ENCODE measurements around the gene ASPHD2.
"Not testable (repeated sequence)": the region's sequence is repeated elsewhere in the genome, so short reads cannot be mapped to it uniquely, and the experiment has no call there.

ASPHD2 gene

DNA sequence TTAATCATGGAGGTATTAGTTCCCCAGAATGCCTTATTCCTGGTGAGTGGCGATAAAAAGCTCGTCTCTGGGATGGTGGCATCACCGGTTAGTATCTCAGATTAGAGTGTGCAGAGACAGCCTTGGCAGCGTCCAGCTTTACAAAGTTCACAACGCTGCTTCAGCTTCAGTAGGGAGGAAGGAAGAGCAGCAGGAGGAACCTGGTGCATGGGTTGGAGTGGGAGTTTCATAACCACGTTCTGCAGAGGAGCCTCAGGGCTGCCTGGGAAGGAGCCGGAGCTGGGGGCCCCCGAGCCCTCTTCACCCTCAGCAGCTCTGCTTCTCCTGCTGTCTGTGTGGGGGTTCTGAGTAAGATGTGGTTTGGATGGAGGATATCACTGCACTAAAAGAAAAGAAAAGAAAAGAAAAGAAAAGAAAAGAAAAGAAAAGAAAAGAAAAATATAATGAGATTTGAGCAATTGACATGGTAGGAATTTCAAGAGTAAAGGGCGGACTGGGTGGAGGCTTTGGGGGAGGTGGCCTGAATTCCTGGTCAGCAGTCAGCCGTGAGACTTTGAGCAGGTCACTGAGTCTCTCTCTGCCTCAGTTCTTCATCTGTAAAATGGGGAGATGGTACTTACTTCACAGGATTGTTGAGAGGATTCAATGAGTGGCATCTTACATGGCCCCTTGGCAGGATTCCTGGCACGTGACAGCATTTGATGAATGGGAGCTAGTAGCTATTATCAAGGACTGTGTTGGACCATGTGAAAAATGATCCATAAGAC, 6.5 kb downstream of the ASPHD2 start:
- Mint-ChIP-seq H3K36me3 (no peaks in the 10 kb centered on the region), H3K27me3 (no peaks in the 10 kb centered on the region), H3K4me3 (no peak overlapping the region), H3K4me1 (peaks cover 46% of the 10 kb centered on the region), H3K27ac (no peak overlapping the region), H3K9me3 (no peaks in the 10 kb centered on the region)

GRCh38 chr22:26436903-26437515, 7.9 kb downstream of the ASPHD2 start:
- H3K27ac Mint-ChIP-seq: no peak overlapping the region
- no peak overlapping the region for H3K4me3 Mint-ChIP-seq
- no peaks in the 10 kb centered on the region for H3K9me3 Mint-ChIP-seq
- H3K4me1 Mint-ChIP-seq: peaks cover 31% of the 10 kb centered on the region
- H3K36me3 Mint-ChIP-seq: no peaks in the 10 kb centered on the region
- no peaks in the 10 kb centered on the region for H3K27me3 Mint-ChIP-seq

DNA sequence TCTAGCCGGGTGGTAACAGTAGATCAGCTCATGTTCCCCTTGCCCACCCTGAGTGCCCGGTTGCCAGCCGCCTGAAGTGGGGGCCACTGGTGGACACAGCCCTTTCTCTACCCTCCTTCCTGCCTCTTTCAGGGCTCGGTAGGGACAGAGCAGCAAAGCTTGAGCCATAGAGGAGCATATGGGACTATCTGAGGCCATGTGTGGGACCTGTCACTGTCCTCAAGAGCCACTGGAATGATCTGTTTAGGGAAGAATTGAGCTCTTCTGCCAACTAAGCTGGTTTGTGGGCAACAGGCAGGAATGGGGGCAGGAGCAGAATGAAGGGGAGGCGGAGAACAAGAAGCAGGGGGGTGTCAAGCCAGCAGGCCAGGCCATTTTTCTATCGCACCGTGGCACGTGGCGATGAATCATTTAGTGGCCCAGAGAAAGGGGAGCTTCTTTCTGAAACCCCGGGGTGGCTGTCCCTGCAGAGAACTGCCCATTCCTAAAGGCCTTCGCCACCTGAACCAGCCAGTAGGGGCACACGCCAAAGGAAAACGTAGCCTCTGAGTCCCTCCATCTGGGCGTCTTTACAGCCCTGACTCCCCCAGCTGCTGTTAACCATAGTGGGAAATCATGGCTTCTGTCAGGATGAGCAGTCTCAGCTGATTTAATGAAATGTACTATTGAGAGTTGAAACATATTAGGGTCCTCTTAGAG, 8.8 kb downstream of the ASPHD2 start:
- H3K36me3 Mint-ChIP-seq: no peaks in the 10 kb centered on the region
- no peaks in the 10 kb centered on the region for H3K9me3 Mint-ChIP-seq
- no peak overlapping the region for H3K27ac Mint-ChIP-seq
- no peaks in the 10 kb centered on the region for H3K27me3 Mint-ChIP-seq
- peaks cover 23% of the 10 kb centered on the region for H3K4me1 Mint-ChIP-seq
- no peak overlapping the region for H3K4me3 Mint-ChIP-seq

DNA sequence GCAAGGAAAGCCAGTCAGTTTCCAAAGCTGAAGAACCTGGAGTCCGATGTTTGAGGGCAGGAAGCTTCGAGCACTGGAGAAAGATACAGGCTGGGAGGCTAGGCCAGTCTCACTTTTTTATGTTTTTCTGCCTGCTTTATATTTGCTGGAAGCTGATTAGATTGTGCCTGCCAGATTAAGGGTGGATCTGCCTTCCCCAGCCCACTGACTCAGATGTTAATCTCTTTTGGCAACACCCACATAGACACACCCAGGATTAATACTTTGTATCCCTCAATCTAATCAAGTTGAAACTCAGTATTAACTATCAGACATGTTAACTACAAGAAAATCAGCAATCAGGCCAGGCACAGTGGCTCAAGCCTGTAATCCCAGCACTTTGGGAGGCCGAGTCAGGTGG, 9.7 kb downstream of the ASPHD2 start:
- not testable (repeated sequence) for H3K9me3 Mint-ChIP-seq, H3K36me3 Mint-ChIP-seq, H3K27ac Mint-ChIP-seq, H3K27me3 Mint-ChIP-seq, H3K4me3 Mint-ChIP-seq
- H3K4me1 Mint-ChIP-seq: peaks cover 22% of the 10 kb centered on the region

DNA sequence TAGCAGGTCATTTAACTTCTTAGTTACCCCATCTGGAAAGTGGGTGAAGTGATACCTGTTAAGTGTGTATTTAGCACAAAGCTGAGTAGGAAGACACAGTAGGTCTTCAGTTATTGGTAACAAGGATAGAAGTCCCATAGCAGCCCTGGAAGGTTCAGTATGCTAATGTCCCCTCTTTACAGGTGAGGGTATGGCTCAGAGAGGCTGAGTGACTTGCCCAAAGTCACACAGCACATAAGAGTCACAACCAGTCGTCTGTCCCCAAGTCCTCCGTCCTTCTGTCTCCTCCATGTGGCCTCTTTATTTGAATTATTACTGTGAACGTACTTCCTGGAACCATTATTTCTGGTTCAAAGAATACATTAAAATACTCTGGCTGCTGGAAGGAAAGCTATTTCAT, 10.5 kb downstream of the ASPHD2 start:
- Mint-ChIP-seq H3K36me3 (peaks cover 2% of the 10 kb centered on the region), H3K4me3 (no peak overlapping the region), H3K27ac (no peak overlapping the region), H3K9me3 (no peaks in the 10 kb centered on the region), H3K4me1 (peaks cover 22% of the 10 kb centered on the region), H3K27me3 (no peaks in the 10 kb centered on the region)

DNA sequence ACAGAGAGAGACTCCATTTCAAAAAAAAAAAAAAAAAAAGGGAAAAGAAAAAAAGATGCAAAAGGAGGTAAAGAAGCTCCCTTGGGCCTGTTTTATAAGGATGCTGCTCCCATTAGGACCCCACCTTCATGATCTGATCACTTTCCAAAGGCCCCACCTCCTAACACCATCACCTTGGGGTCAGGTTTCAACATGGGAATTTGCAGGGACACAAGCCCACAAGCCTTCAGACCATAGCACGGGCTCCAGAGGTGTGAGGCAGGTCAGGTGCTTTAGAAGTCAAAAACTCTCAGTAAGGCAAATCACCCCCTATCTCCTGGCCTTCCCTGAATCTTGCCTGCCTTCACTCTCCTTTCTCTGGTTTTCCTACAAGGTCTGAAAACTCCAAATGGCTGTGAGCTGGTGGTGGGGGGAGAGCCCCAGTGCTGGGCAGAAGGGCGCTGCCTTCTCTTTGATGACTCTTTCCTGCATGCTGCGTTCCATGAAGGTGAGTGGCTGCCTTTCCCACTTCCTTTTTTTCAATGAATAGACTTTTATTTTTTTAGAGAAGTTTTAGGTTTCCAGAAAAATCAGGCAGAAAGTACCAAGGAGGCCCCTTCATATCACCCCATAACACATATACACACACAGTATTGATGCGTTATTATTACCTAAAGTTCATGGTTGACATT, 13.2 kb downstream of the ASPHD2 start:
- H3K27ac Mint-ChIP-seq: no peak overlapping the region
- H3K4me1 Mint-ChIP-seq: no peaks in the 10 kb centered on the region
- no peak overlapping the region for H3K4me3 Mint-ChIP-seq
- peaks cover 2% of the 10 kb centered on the region for H3K36me3 Mint-ChIP-seq
- no peaks in the 10 kb centered on the region for H3K9me3 Mint-ChIP-seq
- H3K27me3 Mint-ChIP-seq: no peaks in the 10 kb centered on the region

DNA sequence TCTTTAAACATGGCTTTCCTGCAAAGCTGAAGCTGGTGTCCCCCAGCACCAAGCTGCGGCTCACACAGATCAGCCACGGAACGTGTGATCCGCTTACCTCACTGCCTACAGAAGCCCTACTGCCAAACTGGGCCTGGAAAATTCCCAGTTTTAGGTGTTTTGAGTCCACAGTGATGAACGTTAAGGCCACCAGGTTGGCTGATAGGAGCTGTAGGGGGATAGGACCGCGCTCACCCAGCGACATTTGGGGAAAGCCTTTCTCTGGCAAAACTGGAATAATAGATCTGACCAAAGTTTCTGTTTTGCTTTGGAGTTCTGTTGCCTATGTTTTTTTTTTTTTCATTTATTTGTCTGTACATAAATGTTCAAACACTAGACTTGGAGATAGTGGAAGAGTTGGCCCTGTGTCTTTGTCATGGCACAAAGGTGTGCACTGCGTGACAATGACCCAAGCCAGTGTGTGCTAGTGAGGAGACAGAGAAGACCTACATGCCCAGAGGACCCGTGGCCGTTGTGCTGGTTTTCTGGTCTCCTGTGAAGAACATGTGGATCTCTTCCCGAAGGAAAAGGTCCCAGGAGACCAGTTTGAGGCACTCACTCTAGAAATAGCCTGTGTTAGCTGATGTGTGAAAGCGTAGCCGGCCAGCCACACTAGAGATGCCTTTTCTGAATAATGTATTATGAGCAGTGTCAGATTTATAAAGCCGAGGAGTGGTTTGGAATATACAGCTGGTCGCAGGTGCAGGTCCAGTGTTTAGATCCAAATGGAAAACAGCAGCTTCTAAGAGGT, 15.0 kb downstream of the ASPHD2 start:
- Mint-ChIP-seq H3K36me3 (peaks cover 2% of the 10 kb centered on the region), H3K27me3 (no peaks in the 10 kb centered on the region), H3K4me3 (no peak overlapping the region), H3K4me1 (no peaks in the 10 kb centered on the region), H3K27ac (no peak overlapping the region), H3K9me3 (no peaks in the 10 kb centered on the region)

DNA sequence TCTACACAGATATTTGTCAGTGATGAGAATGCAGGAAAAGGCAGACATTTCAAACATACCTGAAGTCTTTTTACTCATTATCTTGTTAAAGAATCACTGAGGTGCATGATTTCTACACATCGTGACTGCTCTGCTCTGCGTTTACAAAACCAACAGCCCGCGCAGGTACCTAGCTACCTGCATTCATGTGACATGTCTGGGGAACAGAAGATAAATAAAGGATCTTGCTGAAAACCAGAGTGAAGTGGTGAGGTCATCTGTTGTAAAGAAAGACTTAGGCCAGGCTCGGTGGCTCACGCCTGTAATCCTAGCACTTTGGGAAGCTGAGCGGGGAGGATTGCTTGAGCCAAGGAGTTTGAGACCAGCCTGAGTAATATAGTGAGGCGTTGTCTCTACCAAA, 15.7 kb downstream of the ASPHD2 start:
- no peaks in the 10 kb centered on the region for H3K9me3 Mint-ChIP-seq
- peaks cover 2% of the 10 kb centered on the region for H3K36me3 Mint-ChIP-seq
- no peaks in the 10 kb centered on the region for H3K4me1 Mint-ChIP-seq
- peak overlapping the region; percentile 13 for H3K27ac Mint-ChIP-seq
- H3K27me3 Mint-ChIP-seq: no peaks in the 10 kb centered on the region
- no peak overlapping the region for H3K4me3 Mint-ChIP-seq

- Mint-ChIP-seq H3K4me1 (no peaks in the 10 kb centered on the region), H3K9me3 (no peaks in the 10 kb centered on the region), H3K36me3 (peaks cover 2% of the 10 kb centered on the region), H3K4me3 (no peak overlapping the region), H3K27me3 (no peaks in the 10 kb centered on the region), H3K27ac (no peak overlapping the region)
Measured at GRCh38 chr22:26445577-26446275, 16.7 kb downstream of the ASPHD2 start.

DNA sequence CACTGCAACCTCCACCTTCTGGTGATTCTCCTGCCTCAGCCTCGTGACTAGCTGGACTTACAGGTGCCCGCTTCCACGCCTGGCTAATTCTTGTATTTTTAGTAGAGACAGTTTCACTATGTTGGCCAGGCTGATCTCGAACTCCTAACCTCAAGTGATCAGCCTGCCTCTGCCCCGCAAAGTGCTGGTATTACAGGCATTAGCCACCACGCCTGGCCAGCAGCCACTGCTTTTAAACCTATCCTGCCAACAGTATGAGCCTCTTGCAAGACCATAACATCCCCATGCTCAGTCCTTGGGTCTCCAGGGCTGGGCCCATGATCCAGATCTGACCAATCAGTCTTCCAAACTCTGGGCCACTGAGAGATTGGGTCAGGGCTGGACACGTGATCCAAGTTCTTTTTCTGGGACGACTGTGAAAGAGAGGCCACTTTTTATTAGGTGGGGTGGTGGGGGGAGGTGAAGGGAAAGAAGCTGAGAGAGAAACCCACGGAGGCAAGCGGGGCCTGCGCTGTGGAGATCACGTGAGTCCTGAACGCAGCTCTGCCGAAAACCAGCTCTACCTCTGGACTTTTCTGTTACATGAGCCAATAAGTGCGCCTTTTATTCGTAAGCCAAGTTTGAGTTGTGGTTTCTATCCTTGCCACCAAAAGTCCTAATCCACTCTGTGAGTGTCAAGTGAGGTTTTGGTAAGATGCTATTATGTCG, 17.9 kb downstream of the ASPHD2 start:
- Mint-ChIP-seq H3K4me3 (no peak overlapping the region), H3K9me3 (no peaks in the 10 kb centered on the region), H3K27me3 (no peaks in the 10 kb centered on the region), H3K36me3 (peaks cover 4% of the 10 kb centered on the region), H3K4me1 (no peaks in the 10 kb centered on the region), H3K27ac (peak overlapping the region; percentile 32)

GRCh38 chr22:26447584-26448329, 18.7 kb downstream of the ASPHD2 start:
- Mint-ChIP-seq H3K27ac (peak overlapping the region; percentile 32), H3K4me3 (no peak overlapping the region), H3K9me3 (no peaks in the 10 kb centered on the region), H3K4me1 (no peaks in the 10 kb centered on the region), H3K36me3 (peaks cover 4% of the 10 kb centered on the region), H3K27me3 (no peaks in the 10 kb centered on the region)

- H3K27me3 Mint-ChIP-seq: no peaks in the 10 kb centered on the region
- H3K27ac Mint-ChIP-seq: no peak overlapping the region
- H3K4me3 Mint-ChIP-seq: no peak overlapping the region
- H3K36me3 Mint-ChIP-seq: peaks cover 4% of the 10 kb centered on the region
- no peaks in the 10 kb centered on the region for H3K4me1 Mint-ChIP-seq
- H3K9me3 Mint-ChIP-seq: no peaks in the 10 kb centered on the region
Measured at GRCh38 chr22:26448334-26448733, 19.3 kb downstream of the ASPHD2 start.

- Mint-ChIP-seq H3K36me3 (peaks cover 4% of the 10 kb centered on the region), H3K27ac (no peak overlapping the region)
Measured at GRCh38 chr22:26448941-26449340, 19.9 kb downstream of the ASPHD2 start.

More at GRCh38 chr22:26448941-26449340, 19.9 kb downstream of the ASPHD2 start:
- Mint-ChIP-seq H3K4me3 (no peak overlapping the region), H3K27me3 (no peaks in the 10 kb centered on the region), H3K9me3 (no peaks in the 10 kb centered on the region), H3K4me1 (no peaks in the 10 kb centered on the region)

Data from activated naive CD4-positive, alpha-beta T cell treated with anti-CD3 and anti-CD28 coated beads, Interleukin-2, amount 50 U/mL, for 24 hours (primary cell).